ENCODE data around the gene SHROOM1. TPM values are rescaled to one million over a fixed set of nuclear protein-coding genes. Genes with fewer than 3 reads are reported as not detected.

The SHROOM1 gene
- total RNA-seq, 1 experiment from 2014 or later = 13.5 TPM

DNA sequence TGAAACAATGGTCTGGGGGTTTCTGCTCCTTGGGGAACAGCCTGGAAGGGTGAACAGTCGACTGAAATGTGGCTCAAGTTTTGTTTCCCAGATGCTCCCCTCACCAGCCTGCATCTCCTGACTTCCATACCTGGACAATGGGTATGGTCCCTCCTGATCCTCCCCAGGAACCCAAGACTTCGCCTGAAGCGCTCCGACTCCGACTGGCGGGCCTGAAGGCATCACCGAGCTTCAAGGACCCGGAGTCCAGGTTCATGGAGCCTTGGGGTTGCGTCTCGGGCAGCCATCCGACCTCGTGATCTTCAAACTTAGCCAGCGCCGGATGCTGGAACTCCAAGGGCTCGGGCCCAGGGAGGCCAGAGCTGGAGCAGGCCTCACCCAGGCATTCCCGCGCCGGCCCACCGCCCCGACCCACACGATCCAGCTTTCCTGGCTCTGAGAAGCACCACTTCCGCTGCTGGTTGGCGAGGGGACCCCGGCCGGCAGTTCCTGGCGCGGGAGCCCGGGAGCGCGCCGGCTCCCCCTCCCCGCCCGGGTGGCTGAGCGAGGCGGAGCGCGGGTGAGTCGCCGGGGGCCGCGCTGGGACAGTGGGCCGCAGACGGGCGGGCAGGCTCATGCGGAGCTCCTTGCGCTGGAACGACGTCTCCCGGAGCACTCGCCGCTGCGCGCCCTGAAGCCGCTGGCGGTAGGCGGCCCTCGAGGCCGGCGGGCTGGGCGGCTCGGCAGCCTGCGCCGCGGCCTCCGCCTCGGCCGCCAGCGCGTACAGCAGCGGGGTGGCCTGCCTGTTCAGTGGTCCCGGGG lies 5.2 kb downstream of the SHROOM1 start:
- Histone ChIP-seq H3K27me3 (ENCODE audit: control insufficient read depth, insufficient read depth, low read length) (no peaks in the 10 kb centered on the region), H3K4me3 (ENCODE audit: low read depth in 2 of 2, low read length in 2 of 2) (no peak overlapping the region), H3K9me3 (ENCODE audit: control insufficient read depth, insufficient read depth, low read depth, low read length) (no peaks in the 10 kb centered on the region), H3K4me1 (ENCODE audit: control insufficient read depth, insufficient read depth, low read length) (peaks cover 16% of the 10 kb centered on the region), H3K36me3 (ENCODE audit: control insufficient read depth, insufficient read depth, low read length) (no peaks in the 10 kb centered on the region), H3K27ac (ENCODE audit: low read length) (no peak overlapping the region)
- POLR2A ChIA-PET = no interaction called here
- CTCF ChIA-PET = no interaction called here
- intact Hi-C loops (cut with micrococcal nuclease; ENCODE audit: unreplicated experiment) = loop anchor here (10.0 kb wide), 1 partner anchor 440 kb away; no protein-coding TSS in a partner anchor
- in situ Hi-C loops (cut with HindIII; ENCODE audit: low pct_unique_long_range_greater_than_20kb, low sequenced_read_pairs) = no loop called here
- DNase-seq (ENCODE audit: low read depth, low spot score) = no peak
- BruUV-seq (replicated peaks) = no TSS peak
- no peak for ATAC-seq
- TF ChIP-seq, protein P1, sequence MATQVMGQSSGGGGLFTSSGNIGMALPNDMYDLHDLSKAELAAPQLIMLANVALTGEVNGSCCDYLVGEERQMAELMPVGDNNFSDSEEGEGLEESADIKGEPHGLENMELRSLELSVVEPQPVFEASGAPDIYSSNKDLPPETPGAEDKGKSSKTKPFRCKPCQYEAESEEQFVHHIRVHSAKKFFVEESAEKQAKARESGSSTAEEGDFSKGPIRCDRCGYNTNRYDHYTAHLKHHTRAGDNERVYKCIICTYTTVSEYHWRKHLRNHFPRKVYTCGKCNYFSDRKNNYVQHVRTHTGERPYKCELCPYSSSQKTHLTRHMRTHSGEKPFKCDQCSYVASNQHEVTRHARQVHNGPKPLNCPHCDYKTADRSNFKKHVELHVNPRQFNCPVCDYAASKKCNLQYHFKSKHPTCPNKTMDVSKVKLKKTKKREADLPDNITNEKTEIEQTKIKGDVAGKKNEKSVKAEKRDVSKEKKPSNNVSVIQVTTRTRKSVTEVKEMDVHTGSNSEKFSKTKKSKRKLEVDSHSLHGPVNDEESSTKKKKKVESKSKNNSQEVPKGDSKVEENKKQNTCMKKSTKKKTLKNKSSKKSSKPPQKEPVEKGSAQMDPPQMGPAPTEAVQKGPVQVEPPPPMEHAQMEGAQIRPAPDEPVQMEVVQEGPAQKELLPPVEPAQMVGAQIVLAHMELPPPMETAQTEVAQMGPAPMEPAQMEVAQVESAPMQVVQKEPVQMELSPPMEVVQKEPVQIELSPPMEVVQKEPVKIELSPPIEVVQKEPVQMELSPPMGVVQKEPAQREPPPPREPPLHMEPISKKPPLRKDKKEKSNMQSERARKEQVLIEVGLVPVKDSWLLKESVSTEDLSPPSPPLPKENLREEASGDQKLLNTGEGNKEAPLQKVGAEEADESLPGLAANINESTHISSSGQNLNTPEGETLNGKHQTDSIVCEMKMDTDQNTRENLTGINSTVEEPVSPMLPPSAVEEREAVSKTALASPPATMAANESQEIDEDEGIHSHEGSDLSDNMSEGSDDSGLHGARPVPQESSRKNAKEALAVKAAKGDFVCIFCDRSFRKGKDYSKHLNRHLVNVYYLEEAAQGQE (IDR thresholded peaks at IDR 0.05; ENCODE audit: insufficient read depth in 1 of 2, low read depth in 2 of 2, low read length in 1 of 2) = no peak
- TF ChIP-seq, protein P2, sequence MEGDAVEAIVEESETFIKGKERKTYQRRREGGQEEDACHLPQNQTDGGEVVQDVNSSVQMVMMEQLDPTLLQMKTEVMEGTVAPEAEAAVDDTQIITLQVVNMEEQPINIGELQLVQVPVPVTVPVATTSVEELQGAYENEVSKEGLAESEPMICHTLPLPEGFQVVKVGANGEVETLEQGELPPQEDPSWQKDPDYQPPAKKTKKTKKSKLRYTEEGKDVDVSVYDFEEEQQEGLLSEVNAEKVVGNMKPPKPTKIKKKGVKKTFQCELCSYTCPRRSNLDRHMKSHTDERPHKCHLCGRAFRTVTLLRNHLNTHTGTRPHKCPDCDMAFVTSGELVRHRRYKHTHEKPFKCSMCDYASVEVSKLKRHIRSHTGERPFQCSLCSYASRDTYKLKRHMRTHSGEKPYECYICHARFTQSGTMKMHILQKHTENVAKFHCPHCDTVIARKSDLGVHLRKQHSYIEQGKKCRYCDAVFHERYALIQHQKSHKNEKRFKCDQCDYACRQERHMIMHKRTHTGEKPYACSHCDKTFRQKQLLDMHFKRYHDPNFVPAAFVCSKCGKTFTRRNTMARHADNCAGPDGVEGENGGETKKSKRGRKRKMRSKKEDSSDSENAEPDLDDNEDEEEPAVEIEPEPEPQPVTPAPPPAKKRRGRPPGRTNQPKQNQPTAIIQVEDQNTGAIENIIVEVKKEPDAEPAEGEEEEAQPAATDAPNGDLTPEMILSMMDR (IDR thresholded peaks at IDR 0.05) = no peak
- TF ChIP-seq POLR2AphosphoS5 (IDR thresholded peaks at IDR 0.05; ENCODE audit: low read depth, low read length) (no peak), TCF7L2 (IDR thresholded peaks at IDR 0.05; ENCODE audit: low read depth, low read length) (no peak), SIN3A (IDR thresholded peaks at IDR 0.05; ENCODE audit: borderline replicate concordance, insufficient read depth, low read depth, low read length) (no peak)

DNA sequence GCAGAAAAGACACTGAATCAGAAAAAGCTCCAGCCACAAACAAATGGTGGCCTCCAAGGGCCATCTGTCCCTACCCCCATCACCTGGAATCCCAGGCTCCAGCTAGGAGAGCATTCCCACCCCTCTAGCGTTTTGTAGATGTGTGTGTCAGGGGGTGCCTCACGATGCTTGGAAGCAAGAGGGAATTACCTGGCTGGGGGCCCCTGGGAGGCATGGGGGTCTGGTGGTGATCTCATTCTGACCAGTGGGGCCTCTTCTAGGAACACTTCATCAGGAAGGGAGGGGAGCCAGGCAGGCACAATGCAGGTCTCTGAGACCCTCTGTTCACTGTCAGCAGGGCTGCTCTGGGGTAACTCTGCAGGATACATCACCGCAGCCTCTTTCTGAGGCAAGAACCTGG lies 6.0 kb downstream of the SHROOM1 start:
- ATAC-seq (no peak), DNase-seq (ENCODE audit: low read depth, low spot score) (no peak)
- CTCF ChIA-PET = no interaction called here
- intact Hi-C loops (cut with micrococcal nuclease; ENCODE audit: unreplicated experiment) (loop anchor here (10.0 kb wide), 1 partner anchor 440 kb away; no protein-coding TSS in a partner anchor), in situ Hi-C loops (cut with HindIII; ENCODE audit: low pct_unique_long_range_greater_than_20kb, low sequenced_read_pairs) (no loop called here)
- Histone ChIP-seq H3K27me3 (ENCODE audit: control insufficient read depth, insufficient read depth, low read length) (no peaks in the 10 kb centered on the region), H3K9me3 (ENCODE audit: control insufficient read depth, insufficient read depth, low read depth, low read length) (no peaks in the 10 kb centered on the region), H3K4me1 (ENCODE audit: control insufficient read depth, insufficient read depth, low read length) (peaks cover 17% of the 10 kb centered on the region), H3K36me3 (ENCODE audit: control insufficient read depth, insufficient read depth, low read length) (no peaks in the 10 kb centered on the region), H3K4me3 (ENCODE audit: low read depth in 2 of 2, low read length in 2 of 2) (no peak overlapping the region), H3K27ac (ENCODE audit: low read length) (no peak overlapping the region)
- POLR2A ChIA-PET = no interaction called here
- BruUV-seq (replicated peaks) = no TSS peak
- no peak for TF ChIP-seq POLR2AphosphoS5 (IDR thresholded peaks at IDR 0.05; ENCODE audit: low read depth, low read length)
- TF ChIP-seq, protein P2 (IDR thresholded peaks at IDR 0.05) = no peak
- no peak for TF ChIP-seq SIN3A (IDR thresholded peaks at IDR 0.05; ENCODE audit: borderline replicate concordance, insufficient read depth, low read depth, low read length)
- TF ChIP-seq, protein P1 (IDR thresholded peaks at IDR 0.05; ENCODE audit: insufficient read depth in 1 of 2, low read depth in 2 of 2, low read length in 1 of 2) = no peak
- no peak for TF ChIP-seq TCF7L2 (IDR thresholded peaks at IDR 0.05; ENCODE audit: low read depth, low read length)
